ENCODE results near the gene SORCS2. TPM values are rescaled to one million over a fixed set of nuclear protein-coding genes. Genes with fewer than 3 reads are reported as not detected.

The SORCS2 gene
- total RNA-seq, 4 donors from 2014 or later, result 0.53 to 9.9 (median 0.90) TPM

DNA sequence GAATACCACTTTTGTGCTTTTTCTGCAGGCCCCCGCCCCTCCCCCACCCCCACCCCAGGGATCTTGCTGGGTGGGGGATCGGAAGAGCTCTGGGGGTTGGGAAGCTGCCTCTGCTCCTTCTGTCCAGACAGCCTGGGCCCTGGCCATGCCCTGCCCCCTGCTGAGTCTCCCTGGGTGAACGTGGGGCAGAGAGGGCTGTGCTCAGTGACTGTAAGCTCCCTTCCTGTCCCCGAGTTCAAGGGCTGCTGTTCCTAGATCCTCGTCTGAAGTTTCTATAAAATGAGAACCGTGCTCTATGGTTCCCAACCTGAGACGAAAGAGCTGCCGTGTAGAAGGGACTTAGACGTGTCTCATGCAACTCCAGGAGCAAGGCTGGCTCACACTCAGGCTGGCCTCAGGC is 105.0 kb downstream of the SORCS2 start:
- H3K4me1 ChIP-seq, result peaks cover 0 to 4% (median 0%) of the 10 kb centered on the region in 4 donors
- no peak overlapping the region for H3K27ac ChIP-seq
- DNase-seq, result no peak
- no peak for TF ChIP-seq POLR2A (IDR thresholded peaks at IDR 0.05)
- TF ChIP-seq, protein P1, sequence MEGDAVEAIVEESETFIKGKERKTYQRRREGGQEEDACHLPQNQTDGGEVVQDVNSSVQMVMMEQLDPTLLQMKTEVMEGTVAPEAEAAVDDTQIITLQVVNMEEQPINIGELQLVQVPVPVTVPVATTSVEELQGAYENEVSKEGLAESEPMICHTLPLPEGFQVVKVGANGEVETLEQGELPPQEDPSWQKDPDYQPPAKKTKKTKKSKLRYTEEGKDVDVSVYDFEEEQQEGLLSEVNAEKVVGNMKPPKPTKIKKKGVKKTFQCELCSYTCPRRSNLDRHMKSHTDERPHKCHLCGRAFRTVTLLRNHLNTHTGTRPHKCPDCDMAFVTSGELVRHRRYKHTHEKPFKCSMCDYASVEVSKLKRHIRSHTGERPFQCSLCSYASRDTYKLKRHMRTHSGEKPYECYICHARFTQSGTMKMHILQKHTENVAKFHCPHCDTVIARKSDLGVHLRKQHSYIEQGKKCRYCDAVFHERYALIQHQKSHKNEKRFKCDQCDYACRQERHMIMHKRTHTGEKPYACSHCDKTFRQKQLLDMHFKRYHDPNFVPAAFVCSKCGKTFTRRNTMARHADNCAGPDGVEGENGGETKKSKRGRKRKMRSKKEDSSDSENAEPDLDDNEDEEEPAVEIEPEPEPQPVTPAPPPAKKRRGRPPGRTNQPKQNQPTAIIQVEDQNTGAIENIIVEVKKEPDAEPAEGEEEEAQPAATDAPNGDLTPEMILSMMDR (IDR thresholded peaks at IDR 0.05), result no peak
- peaks cover 0 to 6% (median 0%) of the 10 kb centered on the region in 4 donors for H3K9me3 ChIP-seq
- no peaks in the 10 kb centered on the region for H3K27me3 ChIP-seq
- no peaks in the 10 kb centered on the region for H3K36me3 ChIP-seq
- no peak overlapping the region for H3K4me3 ChIP-seq

DNA sequence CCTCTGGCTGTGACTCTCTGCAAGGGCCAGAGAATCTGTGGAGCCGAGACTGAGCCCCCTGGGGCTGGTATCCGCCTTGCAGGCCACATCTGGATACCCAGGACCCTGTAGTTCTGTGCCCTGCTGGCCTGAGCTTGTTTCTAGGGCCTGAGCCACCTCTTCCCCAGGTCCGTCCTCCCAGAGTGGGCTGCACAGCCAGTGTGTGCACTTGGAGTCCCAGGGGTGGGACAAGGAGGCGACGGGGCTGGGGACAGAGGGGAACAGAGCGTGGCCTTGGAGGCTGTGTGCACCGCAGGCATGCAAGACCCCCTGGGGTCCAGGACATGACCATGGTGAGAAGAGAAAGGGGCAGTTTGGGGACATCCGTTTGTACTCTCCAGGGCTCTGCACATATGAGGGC is 105.5 kb downstream of the SORCS2 start:
- Histone ChIP-seq H3K27me3 (no peaks in the 10 kb centered on the region), H3K4me3 (no peak overlapping the region), H3K9me3 (peaks cover 0 to 6% (median 0%) of the 10 kb centered on the region in 4 donors), H3K36me3 (no peaks in the 10 kb centered on the region), H3K4me1 (peaks cover 0 to 4% (median 0%) of the 10 kb centered on the region in 4 donors), H3K27ac (no peak overlapping the region)
- DNase-seq, result no peak
- TF ChIP-seq, protein P1 (IDR thresholded peaks at IDR 0.05), result no peak
- no peak for TF ChIP-seq POLR2A (IDR thresholded peaks at IDR 0.05)

DNA sequence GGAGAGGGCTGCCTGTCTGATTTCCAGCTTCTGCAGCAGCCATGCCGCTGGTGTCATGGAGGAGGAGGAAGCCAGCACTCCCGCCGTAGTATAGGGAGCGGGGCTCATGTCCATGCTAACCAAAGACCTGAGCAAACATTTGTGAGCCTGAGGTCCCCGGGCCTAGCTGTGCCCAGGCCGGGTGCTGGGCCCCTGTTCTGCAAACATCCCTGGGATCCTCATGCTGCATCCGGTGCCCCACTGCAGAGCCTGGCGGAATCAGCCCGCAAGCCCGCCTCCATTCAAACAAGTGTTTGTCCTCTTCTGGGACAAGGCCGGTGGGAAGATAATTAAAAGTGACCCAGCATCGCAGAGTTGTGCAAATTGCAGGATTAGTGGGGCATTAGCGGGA is 106.3 kb downstream of the SORCS2 start:
- H3K27ac ChIP-seq, result no peak overlapping the region
- H3K4me1 ChIP-seq, result peaks cover 0 to 4% (median 0%) of the 10 kb centered on the region in 4 donors
- no peaks in the 10 kb centered on the region for H3K36me3 ChIP-seq
- no peaks in the 10 kb centered on the region for H3K27me3 ChIP-seq
- DNase-seq, result no peak
- H3K9me3 ChIP-seq, result peaks cover 0 to 4% (median 0%) of the 10 kb centered on the region in 4 donors
- no peak overlapping the region for H3K4me3 ChIP-seq
- TF ChIP-seq POLR2A (IDR thresholded peaks at IDR 0.05), result no peak
- TF ChIP-seq, protein P1 (IDR thresholded peaks at IDR 0.05), result no peak

DNA sequence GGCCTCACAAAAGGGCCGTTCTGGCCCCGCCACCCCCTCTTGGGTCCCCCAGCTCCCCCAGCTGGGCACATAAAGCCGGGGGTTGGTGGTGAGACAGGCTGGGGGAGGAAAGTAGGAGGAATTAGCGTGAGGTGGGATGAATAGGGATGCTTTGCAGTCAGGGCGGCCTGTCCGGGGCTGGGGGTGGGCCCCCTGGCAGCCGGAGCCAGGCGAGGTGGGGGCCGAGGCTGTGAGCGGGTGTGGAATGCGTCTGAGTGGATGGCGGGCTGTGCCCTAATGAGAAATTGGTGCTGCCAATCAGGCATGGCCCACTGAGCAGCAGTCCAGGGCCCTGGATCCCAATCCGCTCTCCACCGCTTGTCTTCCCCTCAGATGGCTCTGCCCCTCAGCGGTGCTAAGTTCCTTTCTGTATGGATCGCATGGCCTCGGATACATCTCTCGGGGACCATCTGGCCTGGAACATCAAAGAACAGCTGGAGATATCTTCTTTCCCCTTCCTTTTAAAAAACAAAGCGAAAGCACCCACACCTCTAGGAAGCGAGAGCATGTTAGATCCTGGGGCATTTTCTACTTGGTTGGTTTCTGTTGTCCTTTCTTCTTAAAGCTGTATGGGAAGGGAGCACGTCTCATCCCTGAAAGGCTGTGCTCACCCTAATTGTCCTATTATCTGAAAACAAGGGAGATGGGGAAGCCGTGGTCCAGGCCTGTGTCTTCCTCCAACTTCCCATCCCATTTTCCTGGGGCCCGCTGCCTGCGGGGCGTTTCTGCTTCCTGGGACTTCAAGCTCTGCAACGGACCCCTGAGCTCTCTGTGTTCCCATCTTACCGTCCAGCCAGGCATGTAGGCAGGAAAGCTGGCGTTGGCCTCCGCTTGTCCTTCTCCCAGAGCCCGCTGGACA is 106.9 kb downstream of the SORCS2 start:
- Histone ChIP-seq H3K4me1 (peaks cover 0 to 4% (median 0%) of the 10 kb centered on the region in 4 donors), H3K9me3 (no peaks in the 10 kb centered on the region), H3K27ac (no peak overlapping the region), H3K4me3 (no peak overlapping the region), H3K27me3 (no peaks in the 10 kb centered on the region), H3K36me3 (no peaks in the 10 kb centered on the region)
- no peak for DNase-seq
- TF ChIP-seq POLR2A (IDR thresholded peaks at IDR 0.05), result no peak
- TF ChIP-seq, protein P1 (IDR thresholded peaks at IDR 0.05), result no peak

DNA sequence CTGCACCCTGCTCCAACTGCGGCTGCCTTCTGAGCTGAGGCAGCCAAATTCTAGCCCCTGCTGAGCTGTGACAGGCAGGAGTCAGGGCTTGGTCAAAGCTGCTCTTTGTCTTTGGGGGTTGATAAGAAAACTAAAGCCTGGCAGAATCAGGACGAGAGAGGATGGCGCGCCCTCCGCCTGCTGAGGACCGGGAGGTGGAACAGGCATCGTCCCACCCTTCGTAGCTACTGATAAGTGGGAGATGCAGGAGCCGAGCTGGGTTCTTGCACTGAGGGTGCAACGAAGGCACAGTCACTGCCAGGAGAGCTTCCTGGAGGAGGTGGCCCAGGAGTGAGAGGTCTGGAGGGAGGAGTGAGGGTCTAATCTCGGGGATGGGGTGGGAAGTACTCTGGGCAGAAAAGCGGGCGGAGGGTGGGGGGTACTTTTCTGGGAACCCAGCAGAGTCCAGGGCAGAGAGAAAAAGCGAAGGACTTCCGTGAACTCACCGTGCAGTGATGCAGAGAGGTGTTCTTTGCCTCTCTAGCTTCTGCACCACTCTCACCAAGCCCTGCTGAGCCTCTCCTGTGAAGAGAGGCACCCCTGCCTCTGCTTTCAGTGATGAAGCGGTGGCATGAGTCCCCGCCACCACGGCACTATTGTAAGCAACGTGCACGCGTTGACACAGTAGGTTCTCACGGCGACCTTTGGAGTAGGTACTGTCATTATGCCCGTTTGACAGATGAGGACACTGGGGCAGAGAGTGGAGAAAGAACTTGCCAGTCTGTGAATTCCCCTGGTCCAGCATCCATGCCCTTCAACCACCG is 107.8 kb downstream of the SORCS2 start:
- H3K4me1 ChIP-seq, result peaks cover 0 to 4% (median 0%) of the 10 kb centered on the region in 4 donors
- TF ChIP-seq, protein P1 (IDR thresholded peaks at IDR 0.05), result no peak
- no peak for TF ChIP-seq POLR2A (IDR thresholded peaks at IDR 0.05)
- no peak for DNase-seq

More for the DNA sequence above, 107.8 kb downstream of the SORCS2 start:
- Histone ChIP-seq H3K4me3 (no peak overlapping the region), H3K27me3 (no peaks in the 10 kb centered on the region), H3K9me3 (no peaks in the 10 kb centered on the region), H3K36me3 (no peaks in the 10 kb centered on the region), H3K27ac (no peak overlapping the region)

Measured in Peyer's patch (tissue), 4 donors.